Measurements from ENCODE around the gene HNRNPUL2.

Gene HNRNPUL2

DNA sequence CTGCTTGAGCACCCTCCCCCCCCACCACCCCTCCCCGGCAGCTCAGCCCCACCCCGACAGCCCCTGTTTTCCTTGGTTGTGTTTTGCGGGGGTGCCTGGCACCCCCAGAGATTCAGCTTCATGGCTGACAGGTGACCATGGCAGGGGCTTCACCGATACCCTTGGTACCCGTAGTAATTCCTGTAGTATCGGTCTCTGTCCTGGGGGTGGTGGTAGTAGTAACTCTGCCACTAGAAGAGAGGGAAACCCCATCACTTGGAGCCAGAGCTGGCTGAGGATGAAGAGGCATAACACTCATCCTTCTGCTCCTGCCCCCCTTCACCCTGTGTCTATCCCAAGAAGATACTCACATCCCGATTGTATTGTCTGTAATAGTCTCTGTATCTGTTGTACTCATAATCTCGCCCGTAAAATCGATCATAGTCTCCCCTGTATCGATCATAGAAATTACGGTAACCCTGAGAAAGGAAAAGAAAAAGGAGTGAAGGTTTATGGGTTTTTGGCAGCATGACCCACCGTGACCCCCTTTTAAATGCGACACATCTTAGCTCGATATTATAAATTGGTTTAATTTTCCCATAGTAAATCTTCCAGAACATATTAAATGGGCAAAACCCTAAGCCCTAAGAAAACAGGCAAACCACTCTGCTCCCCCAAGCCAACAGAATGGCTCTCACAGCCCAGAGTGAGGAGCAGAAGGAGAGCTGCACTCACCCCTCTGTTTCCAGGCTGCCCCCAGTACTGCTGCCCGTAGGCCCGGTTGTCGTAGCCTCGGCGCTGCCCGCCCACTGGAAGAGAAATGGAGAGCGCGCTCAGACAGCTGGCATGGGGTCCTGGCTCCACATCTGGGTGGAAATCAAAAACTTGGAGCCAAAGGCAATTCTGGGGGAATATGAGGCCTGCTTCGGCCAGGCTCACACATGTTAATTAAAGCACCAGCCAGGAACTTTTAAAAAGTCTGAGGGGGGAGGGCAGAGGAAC is 11.8 kb downstream of the HNRNPUL2 start:
- H3K27me3 ChIP-seq (ENCODE audit: insufficient read depth, poor library complexity, severe bottlenecking) = no peaks in the 10 kb centered on the region
- TF ChIP-seq, protein P1, sequence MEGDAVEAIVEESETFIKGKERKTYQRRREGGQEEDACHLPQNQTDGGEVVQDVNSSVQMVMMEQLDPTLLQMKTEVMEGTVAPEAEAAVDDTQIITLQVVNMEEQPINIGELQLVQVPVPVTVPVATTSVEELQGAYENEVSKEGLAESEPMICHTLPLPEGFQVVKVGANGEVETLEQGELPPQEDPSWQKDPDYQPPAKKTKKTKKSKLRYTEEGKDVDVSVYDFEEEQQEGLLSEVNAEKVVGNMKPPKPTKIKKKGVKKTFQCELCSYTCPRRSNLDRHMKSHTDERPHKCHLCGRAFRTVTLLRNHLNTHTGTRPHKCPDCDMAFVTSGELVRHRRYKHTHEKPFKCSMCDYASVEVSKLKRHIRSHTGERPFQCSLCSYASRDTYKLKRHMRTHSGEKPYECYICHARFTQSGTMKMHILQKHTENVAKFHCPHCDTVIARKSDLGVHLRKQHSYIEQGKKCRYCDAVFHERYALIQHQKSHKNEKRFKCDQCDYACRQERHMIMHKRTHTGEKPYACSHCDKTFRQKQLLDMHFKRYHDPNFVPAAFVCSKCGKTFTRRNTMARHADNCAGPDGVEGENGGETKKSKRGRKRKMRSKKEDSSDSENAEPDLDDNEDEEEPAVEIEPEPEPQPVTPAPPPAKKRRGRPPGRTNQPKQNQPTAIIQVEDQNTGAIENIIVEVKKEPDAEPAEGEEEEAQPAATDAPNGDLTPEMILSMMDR (IDR thresholded peaks at IDR 0.05; ENCODE audit: insufficient read depth, low read length) = no peak
- no peak for DNase-seq (ENCODE audit: low read depth in 1 of 2, low spot score in 1 of 2)
- H3K27ac ChIP-seq (replicated peaks) = no peak overlapping the region
- H3K4me3 ChIP-seq (replicated peaks; ENCODE audit: insufficient read depth, low read length) = no peak overlapping the region

DNA sequence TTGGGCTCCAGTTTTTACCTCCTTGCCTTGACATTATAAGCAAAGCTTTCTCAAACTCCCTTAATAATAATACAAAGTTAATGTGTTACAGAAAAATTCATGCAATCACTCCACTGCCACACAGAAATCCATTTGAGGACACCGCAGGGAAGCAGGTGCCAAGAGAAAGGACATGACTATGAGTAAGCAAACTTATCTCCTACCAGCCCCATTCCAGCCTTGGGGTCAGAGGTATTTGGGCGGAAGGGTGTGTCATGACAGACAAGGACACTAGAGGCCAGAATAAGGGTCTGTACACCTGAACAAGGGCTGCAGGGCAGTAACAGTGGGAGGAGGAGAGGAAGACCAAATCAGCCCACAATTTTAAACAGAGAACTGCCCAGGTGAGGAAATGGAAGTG is 13.9 kb downstream of the HNRNPUL2 start:
- TF ChIP-seq POLR2AphosphoS5 (IDR thresholded peaks at IDR 0.05; ENCODE audit: low read depth) = no peak
- TF ChIP-seq, protein P1 (IDR thresholded peaks at IDR 0.05; ENCODE audit: insufficient read depth, low read length) = no peak
- no peak for DNase-seq (ENCODE audit: low read depth in 1 of 2, low spot score in 1 of 2)
- no peaks in the 10 kb centered on the region for H3K27me3 ChIP-seq (ENCODE audit: insufficient read depth, poor library complexity, severe bottlenecking)
- H3K4me3 ChIP-seq (replicated peaks; ENCODE audit: insufficient read depth, low read length) = no peak overlapping the region
- no peak overlapping the region for H3K27ac ChIP-seq (replicated peaks)

DNA sequence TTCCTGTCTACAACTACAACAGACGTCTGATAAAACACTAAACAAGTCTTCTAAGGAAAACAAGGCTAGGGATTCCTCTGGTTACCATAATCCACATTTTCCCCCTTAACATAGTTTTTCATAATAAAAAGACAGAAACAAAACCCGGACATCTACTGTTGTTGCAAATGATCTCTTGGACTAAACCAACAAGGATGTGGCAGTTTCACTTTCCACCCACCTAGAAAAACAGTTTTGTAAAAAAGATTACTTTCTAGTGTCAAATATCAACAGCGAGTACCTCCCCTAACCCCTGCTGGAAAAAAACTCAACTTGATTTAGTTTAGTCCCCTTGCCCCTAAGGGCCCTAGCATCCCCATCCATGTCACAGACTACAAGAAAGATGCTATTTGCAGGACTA is 14.4 kb downstream of the HNRNPUL2 start:
- Histone ChIP-seq H3K27ac (replicated peaks) (no peak overlapping the region), H3K27me3 (ENCODE audit: insufficient read depth, poor library complexity, severe bottlenecking) (no peaks in the 10 kb centered on the region), H3K4me3 (replicated peaks; ENCODE audit: insufficient read depth, low read length) (no peak overlapping the region)
- DNase-seq (ENCODE audit: low read depth in 1 of 2, low spot score in 1 of 2) = no peak
- TF ChIP-seq SPI1 (IDR thresholded peaks at IDR 0.05; ENCODE audit: borderline replicate concordance, low read depth) (no peak), GABPA (IDR thresholded peaks at IDR 0.05; ENCODE audit: low read depth) (no peak), POLR2AphosphoS5 (IDR thresholded peaks at IDR 0.05; ENCODE audit: low read depth) (no peak)
- TF ChIP-seq, protein P1 (IDR thresholded peaks at IDR 0.05; ENCODE audit: insufficient read depth, low read length) = no peak
- TF ChIP-seq, protein P2, sequence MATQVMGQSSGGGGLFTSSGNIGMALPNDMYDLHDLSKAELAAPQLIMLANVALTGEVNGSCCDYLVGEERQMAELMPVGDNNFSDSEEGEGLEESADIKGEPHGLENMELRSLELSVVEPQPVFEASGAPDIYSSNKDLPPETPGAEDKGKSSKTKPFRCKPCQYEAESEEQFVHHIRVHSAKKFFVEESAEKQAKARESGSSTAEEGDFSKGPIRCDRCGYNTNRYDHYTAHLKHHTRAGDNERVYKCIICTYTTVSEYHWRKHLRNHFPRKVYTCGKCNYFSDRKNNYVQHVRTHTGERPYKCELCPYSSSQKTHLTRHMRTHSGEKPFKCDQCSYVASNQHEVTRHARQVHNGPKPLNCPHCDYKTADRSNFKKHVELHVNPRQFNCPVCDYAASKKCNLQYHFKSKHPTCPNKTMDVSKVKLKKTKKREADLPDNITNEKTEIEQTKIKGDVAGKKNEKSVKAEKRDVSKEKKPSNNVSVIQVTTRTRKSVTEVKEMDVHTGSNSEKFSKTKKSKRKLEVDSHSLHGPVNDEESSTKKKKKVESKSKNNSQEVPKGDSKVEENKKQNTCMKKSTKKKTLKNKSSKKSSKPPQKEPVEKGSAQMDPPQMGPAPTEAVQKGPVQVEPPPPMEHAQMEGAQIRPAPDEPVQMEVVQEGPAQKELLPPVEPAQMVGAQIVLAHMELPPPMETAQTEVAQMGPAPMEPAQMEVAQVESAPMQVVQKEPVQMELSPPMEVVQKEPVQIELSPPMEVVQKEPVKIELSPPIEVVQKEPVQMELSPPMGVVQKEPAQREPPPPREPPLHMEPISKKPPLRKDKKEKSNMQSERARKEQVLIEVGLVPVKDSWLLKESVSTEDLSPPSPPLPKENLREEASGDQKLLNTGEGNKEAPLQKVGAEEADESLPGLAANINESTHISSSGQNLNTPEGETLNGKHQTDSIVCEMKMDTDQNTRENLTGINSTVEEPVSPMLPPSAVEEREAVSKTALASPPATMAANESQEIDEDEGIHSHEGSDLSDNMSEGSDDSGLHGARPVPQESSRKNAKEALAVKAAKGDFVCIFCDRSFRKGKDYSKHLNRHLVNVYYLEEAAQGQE (IDR thresholded peaks at IDR 0.05; ENCODE audit: insufficient replicate concordance, low read depth) = no peak

DNA sequence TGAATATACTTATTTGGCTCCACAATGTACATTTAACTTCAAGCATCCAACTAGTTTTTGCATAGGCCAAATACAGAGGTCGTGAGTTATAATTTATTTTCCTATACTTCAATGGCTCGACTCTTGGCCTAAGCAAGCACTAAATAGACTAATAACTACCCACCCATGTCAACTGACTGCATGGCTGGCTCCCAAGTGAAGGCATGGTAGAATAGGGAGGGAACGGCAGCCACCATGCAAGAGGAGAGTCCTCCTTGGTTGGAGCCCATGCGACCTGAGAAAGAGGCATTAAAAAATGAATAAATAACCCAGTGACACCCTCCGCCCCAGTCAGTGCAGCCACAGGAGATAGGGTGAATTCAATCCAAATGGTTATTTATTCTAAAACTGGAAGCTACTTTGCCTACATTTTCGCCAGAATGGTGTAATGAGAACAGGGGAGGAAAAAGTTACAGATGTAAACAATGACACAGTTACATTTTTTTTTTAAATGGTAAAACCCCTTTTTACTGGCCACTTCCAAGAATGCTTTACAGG is 14.9 kb downstream of the HNRNPUL2 start:
- Histone ChIP-seq H3K27me3 (ENCODE audit: insufficient read depth, poor library complexity, severe bottlenecking) (no peaks in the 10 kb centered on the region), H3K4me3 (replicated peaks; ENCODE audit: insufficient read depth, low read length) (no peak overlapping the region), H3K27ac (replicated peaks) (no peak overlapping the region)
- no peak for TF ChIP-seq POLR2AphosphoS5 (IDR thresholded peaks at IDR 0.05; ENCODE audit: low read depth)
- TF ChIP-seq SPI1 (IDR thresholded peaks at IDR 0.05; ENCODE audit: borderline replicate concordance, low read depth) = no peak
- TF ChIP-seq, protein P1 (IDR thresholded peaks at IDR 0.05; ENCODE audit: insufficient read depth, low read length) = no peak
- TF ChIP-seq GABPA (IDR thresholded peaks at IDR 0.05; ENCODE audit: low read depth) = no peak
- TF ChIP-seq, protein P2 (IDR thresholded peaks at IDR 0.05; ENCODE audit: insufficient replicate concordance, low read depth) = no peak
- no peak for DNase-seq (ENCODE audit: low read depth in 1 of 2, low spot score in 1 of 2)
